ENCODE results near the gene ZNF391. TPM values are rescaled to one million over a fixed set of nuclear protein-coding genes. Genes with fewer than 3 reads are reported as not detected.
"Not testable (repeated sequence)": the region's sequence is repeated elsewhere in the genome, so short reads cannot be mapped to it uniquely, and the experiment has no call there.

The ZNF391 gene
- total RNA-seq, 4 donors from 2014 or later: 2.1 to 3.4 (median 2.5) TPM

- no peaks in the 10 kb centered on the region for H3K9me3 ChIP-seq
- no peaks in the 10 kb centered on the region for H3K27me3 ChIP-seq
- no peak for DNase-seq (ENCODE audit: extremely low spot score)
- WGBS: 86% methylated on average over 5 of the region's 5 CpGs
- no peak overlapping the region for H3K4me3 ChIP-seq
- TF ChIP-seq POLR2AphosphoS5 (IDR thresholded peaks at IDR 0.05) (no peak), CTCF (IDR thresholded peaks at IDR 0.05) (no peak), POLR2A (IDR thresholded peaks at IDR 0.05; ENCODE audit: low read depth) (no peak), EP300 (IDR thresholded peaks at IDR 0.05) (no peak)
- H3K36me3 ChIP-seq: peaks cover 0 to 25% (median 15%) of the 10 kb centered on the region in 4 donors
- intact Hi-C loops (cut with DNase I): no loop called here
- H3K4me1 ChIP-seq: no peaks in the 10 kb centered on the region
- H3K27ac ChIP-seq (replicated peaks in 1 of 4): no peak overlapping the region
Observed at GRCh38 chr6:27368202-27368601, 20.4 kb upstream of the ZNF391 start.

DNA sequence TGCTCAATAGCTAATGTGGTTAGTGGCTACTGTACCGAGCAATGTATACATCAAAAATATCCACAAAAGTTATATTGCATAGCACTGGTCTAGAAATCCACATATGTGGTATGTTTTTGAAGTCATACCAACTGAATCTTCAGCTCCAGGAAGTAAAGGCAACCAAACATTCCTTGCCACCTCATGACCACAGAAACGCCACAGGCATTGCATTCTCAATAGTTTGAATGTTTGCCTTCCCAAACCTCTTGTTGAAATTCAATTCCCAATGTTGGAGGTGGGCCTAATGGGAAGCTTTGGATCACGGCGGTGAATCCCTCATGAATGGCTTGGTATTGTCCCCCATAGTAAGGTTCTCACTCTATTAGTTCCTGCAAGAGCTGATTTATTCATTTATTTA is 18.2 kb upstream of the ZNF391 start:
- no peak for DNase-seq (ENCODE audit: extremely low spot score)
- peaks cover 3 to 14% (median 11%) of the 10 kb centered on the region in 4 donors for H3K4me1 ChIP-seq
- H3K4me3 ChIP-seq: no peak overlapping the region
- intact Hi-C loops (cut with DNase I): loop anchor here (10.0 kb wide), 1 partner anchor 384 kb away; no protein-coding TSS in a partner anchor
- no peaks in the 10 kb centered on the region for H3K27me3 ChIP-seq
- peaks cover 0 to 21% (median 13%) of the 10 kb centered on the region in 4 donors for H3K36me3 ChIP-seq
- TF ChIP-seq POLR2AphosphoS5 (IDR thresholded peaks at IDR 0.05): no peak
- TF ChIP-seq CTCF (IDR thresholded peaks at IDR 0.05): no peak
- WGBS: over 99% methylated on average over 4 of the region's 4 CpGs
- no peak overlapping the region for H3K27ac ChIP-seq (replicated peaks in 1 of 4)
- H3K9me3 ChIP-seq: no peaks in the 10 kb centered on the region

- WGBS: under 1% methylated on average over 19 of the region's 31 CpGs
- intact Hi-C loops (cut with DNase I): loop anchor here (10.0 kb wide), 1 partner anchor 380 kb away; no protein-coding TSS in a partner anchor
- H3K27ac ChIP-seq (replicated peaks in 1 of 4): peak overlapping the region; percentile 4 to 57 (median 37)
Observed at GRCh38 chr6:27374824-27375612, 13.5 kb upstream of the ZNF391 start.

DNA sequence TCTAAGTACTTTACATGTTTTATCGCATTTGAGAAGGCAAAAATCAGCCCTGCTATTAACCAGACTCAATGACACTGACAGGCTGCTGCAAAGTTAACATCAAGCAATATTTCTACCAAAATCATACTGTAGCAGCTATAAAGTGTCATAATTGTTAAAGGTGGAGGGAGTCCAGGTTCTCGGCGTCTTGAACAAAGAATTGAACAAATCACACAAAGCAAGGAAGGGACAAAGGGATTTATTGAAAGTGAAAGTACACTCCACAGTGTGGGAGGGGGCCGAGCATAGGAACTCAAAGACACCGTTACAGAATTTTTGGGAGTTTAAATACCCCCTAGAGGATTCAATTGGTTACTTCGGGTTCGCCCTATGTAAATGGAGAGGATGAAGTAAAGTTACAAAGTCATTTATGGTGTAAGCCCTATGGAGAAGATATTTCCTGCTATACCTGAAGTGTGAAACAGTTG is 12.9 kb upstream of the ZNF391 start:
- 40% methylated on average over 7 of the region's 7 CpGs for WGBS
- Histone ChIP-seq H3K9me3 (no peaks in the 10 kb centered on the region), H3K27ac (replicated peaks in 1 of 4) (peak overlapping the region in 1 of 4 donors; percentile 50), H3K4me3 (peak overlapping the region; percentile 56 to 84 (median 75)), H3K36me3 (no peaks in the 10 kb centered on the region), H3K4me1 (peaks cover 3 to 19% (median 16%) of the 10 kb centered on the region in 4 donors), H3K27me3 (no peaks in the 10 kb centered on the region)
- intact Hi-C loops (cut with DNase I): loop anchor here (10.0 kb wide), 1 partner anchor 379 kb away; no protein-coding TSS in a partner anchor
- no peak for DNase-seq (ENCODE audit: extremely low spot score)
- TF ChIP-seq EP300 (IDR thresholded peaks at IDR 0.05) (no peak), POLR2A (IDR thresholded peaks at IDR 0.05; ENCODE audit: low read depth) (no peak), CTCF (IDR thresholded peaks at IDR 0.05) (no peak), POLR2AphosphoS5 (IDR thresholded peaks at IDR 0.05) (no peak)

More at GRCh38 chr6:27374824-27375612, 13.5 kb upstream of the ZNF391 start:
- H3K9me3 ChIP-seq: no peaks in the 10 kb centered on the region
- H3K4me3 ChIP-seq: peak overlapping the region; percentile 56 to 84 (median 75)
- peak; percentile 94 for DNase-seq (ENCODE audit: extremely low spot score)
- no peaks in the 10 kb centered on the region for H3K27me3 ChIP-seq
- peaks cover 3 to 19% (median 16%) of the 10 kb centered on the region in 4 donors for H3K4me1 ChIP-seq
- TF ChIP-seq POLR2A (IDR thresholded peaks at IDR 0.05; ENCODE audit: low read depth) (no peak), CTCF (IDR thresholded peaks at IDR 0.05) (no peak), EP300 (IDR thresholded peaks at IDR 0.05) (no peak), POLR2AphosphoS5 (IDR thresholded peaks at IDR 0.05) (peak; percentile 70 to 71)
- no peaks in the 10 kb centered on the region for H3K36me3 ChIP-seq

DNA sequence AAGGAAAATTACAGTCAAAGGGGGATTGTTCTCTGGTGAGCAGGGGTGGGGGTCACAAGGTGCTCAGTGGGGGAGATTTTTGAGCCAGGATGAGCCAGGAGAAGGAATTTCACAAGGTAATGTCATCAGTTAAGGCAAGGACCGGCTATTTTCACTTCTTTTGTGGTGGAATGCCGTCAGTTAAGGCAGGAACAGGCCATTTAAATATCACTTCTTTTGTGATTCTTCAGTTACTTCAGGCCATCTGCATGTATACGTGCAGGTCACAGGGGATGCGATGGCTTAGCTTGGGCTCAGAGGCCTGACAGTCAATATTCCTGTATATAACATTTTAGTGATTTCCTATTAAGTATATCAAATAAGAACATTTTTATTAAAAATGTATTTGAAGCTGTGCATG is 10.2 kb upstream of the ZNF391 start:
- not testable (repeated sequence) for H3K36me3 ChIP-seq; H3K27ac ChIP-seq (replicated peaks in 1 of 4); DNase-seq (ENCODE audit: extremely low spot score); H3K4me3 ChIP-seq; H3K27me3 ChIP-seq; H3K9me3 ChIP-seq
- WGBS: 60% methylated on average over 4 of the region's 4 CpGs
- H3K4me1 ChIP-seq: peaks cover 3 to 19% (median 16%) of the 10 kb centered on the region in 4 donors
- intact Hi-C loops (cut with DNase I): loop anchor here (10.0 kb wide), 1 partner anchor 376 kb away; no protein-coding TSS in a partner anchor

GRCh38 chr6:27381001-27381400 is 7.6 kb upstream of the ZNF391 start:
- WGBS: 96% methylated on average over 19 of the region's 30 CpGs
- H3K36me3 ChIP-seq; H3K4me1 ChIP-seq; H3K4me3 ChIP-seq; H3K27ac ChIP-seq (replicated peaks in 1 of 4); H3K9me3 ChIP-seq; intact Hi-C loops (cut with DNase I); H3K27me3 ChIP-seq; DNase-seq (ENCODE audit: extremely low spot score): not testable (repeated sequence)
